Tibial nerve (tissue), 3 donors: Measurements from ENCODE around the gene MTHFD1L.

ENCODE experiments used
- EP300 ChIP-seq, 2 donors: sonication (generic); formaldehyde crosslinking; IDR thresholded peaks; one replicate each; pipeline ENCODE4 v1.6.1; 2017; ENCODE audit warnings: antibody characterized with exemption in 2 of 2, mild to moderate bottlenecking in 1 of 2
- POLR2A ChIP-seq, 2 donors: fragments of 450-650 bp; IDR thresholded peaks; one replicate each; pipeline ENCODE4 v1.6.1; 2017; ENCODE audit warnings: antibody characterized with exemption in 2 of 2, mild to moderate bottlenecking in 2 of 2, moderate library complexity in 2 of 2

- TF ChIP-seq EP300 (IDR thresholded peaks at IDR 0.05) (no peak), POLR2A (IDR thresholded peaks at IDR 0.05) (no peak)
Observed at GRCh38 chr6:151143337-151143736, 277.8 kb downstream of the MTHFD1L start.
